Stimulated activated CD8-positive, alpha-beta memory T cell treated with anti-CD3 and anti-CD28 coated beads, Interleukin-2, amount 100 ng/mL, for 48 hours (primary cell): Measurements from ENCODE around the gene BEND2.
"Not testable (repeated sequence)": the region's sequence is repeated elsewhere in the genome, so short reads cannot be mapped to it uniquely, and the experiment has no call there.

Source experiments
- DNase-seq, 2 donors: peaks; one replicate each; pipeline ENCODE4 v3.0.0-alpha.2; 2020; ENCODE audit warnings: low read depth in 2 of 2

BEND2 gene

DNA sequence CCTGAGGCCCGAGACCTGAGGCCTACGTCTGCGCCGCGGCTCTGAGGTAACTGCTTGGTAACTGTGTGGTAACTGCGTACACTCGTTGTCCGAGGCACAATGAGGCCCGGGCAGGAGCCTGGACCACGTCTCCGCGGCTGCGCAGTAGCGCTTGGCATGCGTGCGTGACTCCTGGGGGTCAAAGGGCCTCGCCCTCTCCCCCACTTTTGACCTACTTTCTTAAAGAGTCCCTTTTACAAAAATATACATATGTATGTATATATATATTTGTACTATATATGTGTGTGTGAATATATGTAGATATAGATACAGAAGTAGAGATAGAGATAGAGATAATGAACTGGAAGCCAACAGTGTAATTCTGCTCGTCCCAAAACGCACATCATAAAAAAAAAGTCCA, at the start of gene BEND2:
Gene BEND2 (minus strand): TSS at position 101 of the 400 bp plus-strand sequence. CDS start 136 bp downstream, outside the sequence.
- no peak for DNase-seq

DNA sequence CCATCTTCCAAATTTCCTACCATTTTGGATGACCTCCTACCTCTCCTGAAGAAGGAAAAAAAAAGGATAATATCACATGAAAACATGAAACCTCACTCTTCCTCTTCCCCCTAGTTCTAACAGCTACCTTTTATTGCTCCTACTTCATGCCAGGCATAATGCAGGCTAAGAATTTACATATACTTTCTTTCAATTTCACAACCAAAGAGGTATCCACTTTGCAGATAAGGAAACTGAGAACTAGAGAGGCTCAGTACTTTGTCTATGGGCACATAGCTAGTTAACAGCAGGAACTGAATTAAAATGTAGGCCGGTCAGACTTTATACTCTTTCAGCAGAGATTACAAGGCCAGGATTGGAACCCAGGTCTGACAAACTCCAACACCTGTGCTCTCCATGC, 34.4 kb upstream of the BEND2 start:
- no peak for DNase-seq

DNA sequence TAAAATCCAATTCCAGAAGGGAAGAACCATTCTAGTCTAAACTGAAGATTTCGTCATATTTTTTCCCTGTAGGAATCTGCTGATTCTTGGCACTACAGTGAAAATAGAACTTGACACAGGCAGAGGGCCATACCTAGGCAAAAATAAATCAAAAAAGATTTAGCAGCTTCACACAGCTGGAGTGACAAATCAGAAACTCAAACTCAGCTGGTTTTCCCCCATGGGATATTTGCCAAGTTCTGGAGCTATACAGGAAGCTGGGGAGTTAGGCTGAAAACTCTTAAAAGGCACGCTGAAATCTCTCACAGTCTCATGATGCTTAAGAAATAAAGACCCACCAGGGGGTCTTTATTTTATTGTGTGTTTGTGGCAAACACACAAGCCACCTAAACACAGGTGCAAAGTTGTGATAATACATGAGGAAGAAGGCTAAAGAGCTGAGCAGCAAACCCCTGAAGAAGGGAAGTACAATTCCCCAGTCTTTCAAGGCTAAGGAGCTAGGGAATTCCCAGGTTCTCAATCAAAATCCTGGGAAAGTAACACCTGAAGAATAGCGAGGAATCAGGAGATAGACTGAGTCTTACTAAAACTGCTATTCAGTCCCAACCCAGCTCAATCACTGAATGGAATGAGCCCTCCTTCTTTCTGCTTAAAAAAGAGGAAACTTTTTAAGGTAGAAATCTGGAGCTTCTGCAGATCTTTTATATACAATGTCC, 32.1 kb upstream of the BEND2 start:
- no peak for DNase-seq

DNA sequence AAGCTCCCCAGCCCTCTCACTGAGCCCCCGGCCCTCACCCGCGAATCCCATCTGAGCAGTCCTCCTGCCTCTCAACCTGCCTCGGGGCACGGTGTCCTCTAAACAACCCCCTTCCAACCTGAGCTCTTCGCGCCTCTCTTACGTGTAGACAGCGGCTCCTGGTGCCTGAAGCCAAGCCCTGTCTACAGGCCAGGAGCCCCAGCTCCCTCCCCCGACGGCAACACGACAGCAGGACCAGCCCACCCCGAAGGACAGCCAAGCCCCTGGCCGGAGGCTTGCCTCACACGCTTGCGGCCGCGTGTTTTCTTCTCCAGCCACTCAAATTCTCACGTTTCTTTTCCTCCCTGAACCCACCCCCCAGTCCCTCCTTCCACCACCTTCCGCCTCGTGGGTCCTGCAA, 9.0 kb upstream of the BEND2 start:
- DNase-seq, result not testable (repeated sequence)

DNA sequence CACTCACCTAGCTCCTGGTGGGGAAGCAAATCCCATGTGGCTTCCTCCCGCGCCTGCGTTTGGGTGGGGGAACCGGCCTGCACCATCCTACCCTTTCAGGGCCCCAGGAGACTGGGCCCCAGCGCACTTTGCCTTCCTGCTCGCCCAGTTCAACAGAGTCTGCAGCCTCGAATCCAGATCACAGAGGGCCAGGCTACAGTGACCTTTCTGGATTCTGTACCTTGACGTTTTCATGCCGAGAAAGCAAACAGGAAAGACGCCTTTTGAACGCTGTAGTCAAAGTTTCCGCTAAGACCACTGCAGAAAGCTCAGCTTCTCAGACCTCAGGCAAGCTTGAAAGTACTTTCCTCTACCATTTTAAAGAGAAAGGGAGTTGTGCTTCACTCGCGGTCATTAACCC, 7.4 kb upstream of the BEND2 start:
- no peak for DNase-seq

DNA sequence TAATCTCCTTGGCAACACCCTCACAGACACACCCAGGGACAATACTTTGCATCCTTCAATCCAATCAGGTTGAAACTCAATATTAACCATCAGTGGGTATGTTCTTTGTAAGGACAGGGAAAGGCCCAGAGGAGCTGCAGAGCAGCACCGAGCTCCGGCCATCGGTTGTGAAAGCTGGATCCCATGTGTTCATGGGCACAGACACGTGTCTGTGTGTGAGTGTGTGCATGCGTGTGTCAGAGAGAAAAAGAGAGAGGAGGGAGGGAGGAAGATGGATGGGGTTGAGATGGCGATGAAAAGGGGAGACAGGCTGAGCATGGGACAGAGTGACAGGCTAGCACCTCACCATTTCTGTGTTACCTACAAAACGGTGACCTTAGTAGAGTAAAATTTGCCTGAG, 6.8 kb upstream of the BEND2 start:
- no peak for DNase-seq

DNA sequence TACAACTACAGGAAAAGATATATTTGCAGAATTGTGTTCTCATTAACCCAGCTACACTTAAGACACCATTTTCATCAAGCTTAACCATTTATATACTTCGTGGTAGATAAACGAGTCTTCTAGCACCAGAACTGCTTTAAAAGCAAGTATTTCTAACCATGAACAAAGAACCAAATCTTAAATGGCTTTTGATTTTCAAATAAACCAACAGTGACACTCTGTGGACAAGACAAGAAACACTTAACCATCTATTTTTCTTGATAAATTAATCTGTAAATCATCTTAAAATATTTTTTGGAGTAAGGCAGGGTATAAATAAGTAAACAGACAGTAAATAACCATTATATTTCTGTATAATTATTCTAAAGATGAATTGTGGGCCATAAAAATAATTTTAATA, 10.2 kb downstream of the BEND2 start:
- no peak for DNase-seq

DNA sequence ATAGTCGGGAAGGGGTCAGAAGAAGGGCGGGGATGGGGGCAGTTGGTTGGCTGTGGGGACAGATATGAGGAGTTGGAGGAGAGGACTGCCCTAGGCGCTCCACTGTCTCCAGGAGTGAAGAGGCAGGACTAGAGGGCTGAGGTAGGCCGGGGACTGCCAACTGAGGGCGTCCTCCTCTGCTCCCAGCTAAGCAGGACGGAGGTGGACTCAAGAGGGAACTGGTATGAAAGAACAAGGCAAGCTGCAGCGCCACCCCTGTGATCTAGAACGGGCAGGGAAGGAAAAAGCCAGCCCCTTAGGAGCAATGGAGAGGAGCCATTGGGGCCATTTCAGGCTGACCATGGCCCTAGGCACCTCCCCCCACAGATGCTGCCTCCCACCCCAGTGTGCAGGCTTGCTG, 14.0 kb downstream of the BEND2 start:
- no peak for DNase-seq

DNA sequence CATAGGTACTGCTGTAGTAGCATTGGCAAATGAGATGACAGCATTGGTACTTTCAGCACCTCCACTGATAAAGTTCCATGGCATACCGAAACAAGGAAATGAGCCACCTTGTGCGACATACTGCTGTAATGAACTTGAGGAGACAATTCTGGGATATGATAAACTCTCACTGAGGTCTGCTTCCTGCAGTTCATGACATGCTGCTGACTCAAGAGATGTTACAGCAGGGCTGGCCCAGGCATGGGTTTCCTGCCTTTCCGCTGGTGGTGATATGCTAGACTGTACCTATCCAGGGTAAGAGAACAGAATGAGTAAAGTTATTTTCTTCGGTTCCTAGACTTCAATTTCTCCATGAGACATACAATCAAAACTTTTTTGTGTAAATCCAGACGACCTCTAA, 17.1 kb downstream of the BEND2 start:
- no peak for DNase-seq

DNA sequence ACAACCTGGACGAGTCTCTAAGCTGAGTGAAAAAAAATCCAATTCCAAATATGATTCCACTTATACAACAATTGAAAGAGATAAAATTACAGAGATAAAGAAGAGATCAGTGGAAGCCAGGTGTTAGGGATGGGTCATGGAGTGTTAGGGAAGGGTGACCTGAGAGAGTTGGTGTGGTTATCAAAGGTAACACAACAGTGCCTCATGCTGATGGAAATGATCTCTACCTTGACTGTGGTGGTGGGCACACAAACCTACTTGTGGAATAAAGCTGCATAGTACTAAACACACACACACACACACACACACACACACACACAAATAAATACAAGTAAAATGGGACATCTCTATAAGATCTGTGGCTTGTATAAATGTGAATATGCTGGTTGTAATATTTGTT, 26.0 kb downstream of the BEND2 start:
- DNase-seq, result no peak

DNA sequence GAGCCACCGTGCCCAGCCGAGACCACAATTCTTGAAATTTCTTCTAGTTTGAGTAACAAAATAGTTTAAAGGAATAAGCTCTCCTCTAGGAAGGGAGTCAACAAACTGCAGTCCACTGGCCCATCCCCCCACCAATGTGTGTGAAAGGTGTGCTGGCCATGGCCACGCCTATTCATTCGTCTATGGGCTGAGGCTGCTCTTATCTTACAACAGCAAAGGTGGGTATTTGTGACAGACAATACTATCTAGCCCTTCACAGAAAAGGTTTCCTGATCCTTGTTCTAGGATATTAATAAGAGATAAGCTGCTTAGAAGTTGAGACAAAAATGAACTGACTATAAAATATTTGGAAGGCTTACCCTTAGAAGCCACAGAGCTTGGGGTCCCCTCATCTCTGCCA, 41.2 kb downstream of the BEND2 start:
- no peak for DNase-seq

DNA sequence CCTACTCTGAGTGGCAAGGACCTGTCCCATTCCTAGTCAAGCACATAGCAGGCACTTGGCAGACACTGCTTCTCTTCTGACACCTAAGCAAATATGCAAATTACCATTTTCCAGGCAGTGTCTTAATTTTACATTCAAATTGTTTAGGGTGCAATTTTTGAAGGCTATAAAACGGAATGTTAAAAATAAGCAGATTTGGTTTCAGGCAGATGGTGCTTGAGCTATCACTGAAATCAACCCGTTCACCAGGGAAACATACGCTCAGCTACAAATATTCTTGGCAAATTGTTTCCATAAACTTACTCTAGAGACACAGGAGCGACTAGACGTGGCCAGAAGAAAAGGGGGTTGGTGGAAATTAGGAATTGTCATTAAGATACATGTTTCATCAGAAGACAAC, 45.7 kb downstream of the BEND2 start:
- DNase-seq, result no peak

DNA sequence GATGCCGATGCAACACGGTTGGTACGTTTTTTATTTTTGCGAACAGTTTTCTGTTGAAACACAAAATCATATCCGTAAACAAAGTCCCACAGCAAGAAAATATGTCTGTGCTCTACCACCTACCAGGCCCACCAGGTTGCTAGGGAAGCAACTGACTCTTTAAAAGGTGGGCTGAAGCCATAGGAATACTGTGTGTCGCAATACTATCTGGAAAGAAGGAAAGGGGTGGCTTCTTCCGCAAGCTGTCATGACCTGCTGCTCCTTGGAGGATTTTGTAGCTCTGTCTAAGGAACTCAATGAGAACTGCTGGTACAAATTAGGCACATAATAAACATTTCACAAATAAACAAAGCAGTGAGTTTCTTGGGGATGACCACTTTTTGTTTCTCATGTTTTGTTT, 46.5 kb downstream of the BEND2 start:
- no peak for DNase-seq

DNA sequence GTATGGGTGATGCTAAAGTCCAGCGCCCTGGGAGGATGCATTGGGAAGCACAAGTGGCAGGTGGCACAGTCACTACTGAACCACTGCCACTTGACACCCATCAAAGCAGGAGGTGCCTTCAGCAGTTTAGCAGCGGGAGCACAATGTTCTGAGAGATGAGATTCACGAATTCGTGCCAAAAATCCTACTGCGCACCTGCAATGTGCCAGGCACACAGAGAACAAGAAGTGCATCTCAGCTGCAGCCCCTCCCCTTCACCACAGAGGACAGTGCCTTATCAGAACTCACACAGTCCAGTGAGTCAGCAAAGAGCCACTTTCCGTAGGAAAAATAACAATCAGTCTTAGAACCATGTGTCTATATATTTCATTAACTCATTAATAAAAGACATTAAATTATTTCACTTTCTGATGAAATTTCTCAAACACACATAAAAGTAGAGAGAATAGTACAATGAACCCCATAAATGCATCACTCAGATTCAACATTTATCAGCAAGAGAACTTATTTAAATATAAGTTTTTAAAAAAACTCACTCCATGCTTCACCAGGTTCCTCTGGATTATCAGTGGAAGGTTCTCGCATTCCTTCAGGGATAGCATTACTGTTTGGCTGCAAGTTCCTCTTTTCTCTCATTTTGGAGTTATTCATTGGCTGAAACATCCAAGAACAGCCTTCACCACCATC, 47.0 kb downstream of the BEND2 start:
- no peak for DNase-seq

DNA sequence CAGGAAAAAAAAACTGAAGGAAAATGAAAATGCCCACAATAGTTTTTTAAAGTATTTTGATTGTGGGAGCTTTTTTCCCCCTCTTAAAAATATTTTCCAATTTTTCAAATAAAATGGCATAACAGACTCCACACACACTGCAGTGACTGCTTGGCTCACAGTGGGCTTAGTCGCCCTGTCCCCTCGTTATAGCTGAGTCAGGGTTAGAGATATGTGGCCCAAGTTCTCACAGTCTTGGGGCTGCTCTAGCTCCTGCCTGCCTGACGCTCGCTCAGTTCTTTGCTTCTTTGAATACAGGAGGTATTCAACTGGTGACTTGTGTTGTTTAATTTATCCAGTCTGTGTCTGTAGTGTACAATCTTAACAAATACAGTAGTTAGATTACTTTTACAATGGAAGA, 47.7 kb downstream of the BEND2 start:
- DNase-seq, result no peak

DNA sequence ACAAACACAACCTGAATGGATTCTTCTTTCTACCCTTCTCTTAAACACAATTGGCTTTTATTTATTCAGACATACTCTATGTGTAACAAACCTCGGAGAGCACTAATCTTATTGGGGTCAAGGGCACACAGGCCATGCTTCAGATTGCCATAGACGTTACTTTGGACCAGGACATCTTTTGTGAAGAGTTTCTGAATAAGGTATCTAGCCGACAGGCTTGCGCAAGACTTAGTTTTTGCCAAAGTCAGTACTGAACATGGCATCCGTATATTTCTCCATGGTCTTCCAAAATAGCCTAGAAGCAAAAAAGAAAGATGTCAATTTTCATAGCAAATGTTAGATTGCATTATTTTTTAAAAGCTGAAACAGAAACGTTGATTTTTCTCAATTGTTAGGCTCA, 49.8 kb downstream of the BEND2 start:
- no peak for DNase-seq

DNA sequence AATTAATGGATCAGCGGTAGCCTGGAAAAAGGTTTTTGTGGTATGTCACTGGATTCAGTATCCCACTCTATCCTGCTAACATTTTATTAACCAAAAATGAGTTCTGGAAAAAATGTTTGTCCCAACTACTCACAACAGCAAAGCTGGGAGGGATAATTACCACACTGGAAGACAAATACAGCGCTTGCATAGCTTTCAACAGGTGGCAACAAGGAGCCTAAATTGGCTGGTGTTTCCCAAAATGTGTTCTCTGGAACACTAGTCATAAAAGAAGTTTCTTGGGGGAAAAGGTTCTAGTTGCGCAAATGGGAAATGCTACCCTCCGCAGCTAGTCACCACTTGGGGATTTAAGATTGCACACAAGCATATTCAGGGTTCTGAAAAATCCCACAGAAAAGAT, 54.6 kb downstream of the BEND2 start:
- DNase-seq, result no peak

DNA sequence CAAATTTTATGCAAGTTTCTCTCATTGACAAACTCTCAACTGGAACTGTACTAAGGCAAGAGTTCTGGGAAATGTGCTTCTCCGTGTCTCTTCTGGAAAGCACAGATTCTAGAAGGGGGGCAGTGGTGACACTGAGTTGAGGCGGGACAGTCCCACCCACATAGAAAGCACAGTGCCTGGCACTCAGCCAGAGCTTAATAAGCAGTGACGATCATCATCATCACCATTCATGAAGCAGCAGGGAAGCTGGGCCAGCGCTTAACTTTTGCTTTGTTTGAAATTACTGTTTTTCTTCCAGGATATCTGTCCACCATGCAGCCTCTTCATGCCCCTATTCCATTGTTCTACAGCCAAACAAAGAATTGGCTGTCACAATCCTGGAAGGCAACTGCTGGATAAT, 60.3 kb downstream of the BEND2 start:
- no peak for DNase-seq

DNA sequence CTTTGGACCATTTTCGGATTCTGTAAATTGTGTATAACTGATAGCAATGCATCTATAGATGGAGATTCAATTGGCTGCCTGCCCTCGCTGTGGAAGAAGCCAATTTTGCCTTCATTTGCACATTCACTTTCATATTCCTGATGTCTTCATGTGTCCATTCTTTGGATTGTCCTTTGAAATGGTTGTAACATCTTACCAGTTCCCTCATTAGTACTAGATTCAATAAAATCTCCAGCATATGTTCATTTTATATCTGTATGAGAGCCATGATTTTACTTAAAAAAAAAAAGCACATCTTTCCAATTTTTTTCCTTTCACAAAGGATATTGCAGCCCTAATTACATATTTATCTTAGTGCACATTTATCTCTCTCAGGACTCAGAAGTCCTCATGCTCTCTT, 61.7 kb downstream of the BEND2 start:
- DNase-seq, result no peak

DNA sequence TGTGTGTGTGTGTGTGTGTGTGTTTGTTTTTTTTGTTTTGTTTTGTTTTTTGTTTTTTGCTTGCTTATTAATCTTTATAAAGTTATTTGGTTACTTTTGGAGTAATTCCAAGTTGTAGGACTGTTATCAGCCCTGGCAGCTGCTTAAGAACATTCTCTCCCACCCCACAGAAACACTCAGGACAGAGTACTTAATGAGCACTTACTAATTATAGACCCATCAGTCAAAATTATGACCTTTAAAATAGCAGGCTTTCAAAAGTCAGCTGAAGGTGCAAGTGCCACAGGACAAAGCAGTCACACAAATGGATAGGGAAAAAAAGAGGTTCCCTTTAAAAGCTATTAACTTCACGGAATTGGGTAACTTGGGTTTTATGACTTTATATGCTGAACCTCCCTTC, 69.0 kb downstream of the BEND2 start:
- no peak for DNase-seq

DNA sequence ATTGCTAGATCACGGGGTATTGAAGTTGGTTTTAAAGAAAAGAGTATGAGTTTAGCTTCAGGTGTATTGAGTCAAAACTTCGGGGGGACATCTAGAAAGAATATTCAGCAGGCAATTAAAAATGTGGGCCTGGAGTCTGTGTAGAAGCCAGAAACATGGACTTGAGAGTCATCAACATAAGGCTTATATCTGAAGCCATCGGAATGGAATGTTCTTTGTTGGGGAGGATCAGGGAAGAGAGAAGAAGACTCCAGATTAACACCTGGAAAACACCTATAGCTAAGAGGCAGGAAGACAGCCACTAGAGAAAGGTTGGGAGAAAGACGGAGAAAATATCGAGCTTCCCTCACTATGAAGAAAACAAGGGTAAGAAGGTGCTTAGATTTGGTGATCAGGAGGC, 69.5 kb downstream of the BEND2 start:
- no peak for DNase-seq

DNA sequence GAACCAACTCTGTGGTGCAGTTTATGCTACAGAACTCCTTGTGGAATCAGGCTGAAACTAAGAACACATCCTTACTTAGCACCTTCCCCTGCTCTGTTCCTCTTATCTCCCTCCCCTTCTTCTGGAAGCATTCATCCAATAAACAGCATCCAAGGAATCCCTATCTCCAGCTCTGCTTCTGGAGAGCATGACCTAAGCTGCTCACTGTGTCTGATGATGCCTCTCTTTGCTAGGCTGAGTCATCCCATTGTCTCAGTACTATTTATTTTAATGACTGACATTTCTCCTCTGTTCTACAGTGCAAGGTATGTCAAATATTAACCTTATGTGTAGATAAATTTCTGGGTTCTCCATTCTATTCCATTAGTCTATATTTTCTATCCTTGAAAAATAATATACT, 71.2 kb downstream of the BEND2 start:
- DNase-seq, result no peak

DNA sequence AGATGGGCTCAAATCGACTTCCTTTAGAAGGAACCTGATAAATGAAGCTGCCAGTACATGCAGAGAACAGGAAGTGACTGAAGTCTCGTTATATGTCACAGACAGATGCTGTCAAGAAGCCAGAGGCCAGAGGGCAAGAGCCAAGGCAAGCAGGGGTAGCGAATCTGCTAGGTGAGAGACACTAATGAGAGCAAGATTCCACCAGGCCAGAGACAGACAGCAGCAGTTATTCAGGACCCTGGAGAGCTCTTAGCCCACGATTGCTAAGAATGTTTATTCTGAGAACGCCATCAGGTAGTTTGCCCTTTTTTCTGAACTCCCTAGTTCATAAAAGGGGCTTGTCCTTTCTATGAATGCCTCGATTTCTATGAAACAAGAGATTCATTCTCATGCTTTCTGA, 73.7 kb downstream of the BEND2 start:
- DNase-seq, result no peak

DNA sequence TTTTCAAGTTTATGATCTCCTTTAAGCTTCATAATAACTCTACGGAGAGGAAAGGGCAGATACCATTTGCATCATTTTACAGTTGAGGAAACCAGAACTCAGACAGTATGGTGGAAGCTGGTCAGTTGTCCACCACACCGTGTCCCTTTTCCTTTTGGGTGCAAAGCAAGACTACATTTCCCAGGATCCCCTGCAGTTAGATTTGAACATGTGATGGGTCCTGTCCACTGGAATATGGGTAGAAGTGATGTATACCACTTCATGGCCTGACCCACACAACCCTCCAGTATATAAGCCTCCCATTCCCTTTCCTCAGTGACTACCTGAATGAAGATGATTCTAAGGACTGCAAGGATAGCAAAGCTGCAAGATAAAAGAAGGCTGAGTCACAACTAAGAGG, 74.7 kb downstream of the BEND2 start:
- DNase-seq, result no peak
